ENCODE data around the gene RAB21.

DNA sequence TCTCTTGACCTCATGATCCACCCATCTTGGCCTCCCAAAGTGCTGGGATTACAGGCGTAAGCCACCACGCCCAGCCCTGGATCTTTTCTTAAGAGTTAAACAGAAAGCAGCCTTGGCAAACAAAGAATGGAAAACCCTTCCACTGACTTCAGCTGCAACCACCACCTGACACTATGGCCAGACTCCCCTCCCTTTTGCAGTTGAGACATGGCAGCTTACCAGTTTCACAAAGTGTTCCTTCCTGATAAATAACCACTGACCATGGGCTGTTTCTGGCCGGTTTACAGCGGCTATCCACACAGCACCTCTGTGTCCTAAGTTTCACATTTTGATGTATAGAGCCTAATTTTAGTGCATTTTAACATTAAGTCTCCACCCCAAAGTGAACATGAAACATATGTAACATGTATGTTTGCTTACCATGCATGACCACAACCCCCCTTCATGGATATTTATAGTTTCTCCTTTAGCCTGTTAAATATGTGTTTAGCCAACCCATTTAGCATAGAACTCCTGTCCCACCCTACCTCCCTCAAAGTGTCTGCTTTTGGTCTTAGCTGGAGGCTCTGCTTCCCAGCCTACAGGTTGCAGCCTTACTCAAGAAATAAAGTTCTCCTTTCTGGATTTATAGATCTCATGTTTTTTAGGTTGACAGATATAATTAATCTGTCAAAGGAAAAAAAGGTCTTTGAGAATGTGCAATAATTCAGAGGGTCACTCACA lies 32.7 kb upstream of the RAB21 start:
- TF ChIP-seq RAD21 (IDR thresholded peaks at IDR 0.05; ENCODE audit: low read depth) = no peak
- TF ChIP-seq, protein P1, sequence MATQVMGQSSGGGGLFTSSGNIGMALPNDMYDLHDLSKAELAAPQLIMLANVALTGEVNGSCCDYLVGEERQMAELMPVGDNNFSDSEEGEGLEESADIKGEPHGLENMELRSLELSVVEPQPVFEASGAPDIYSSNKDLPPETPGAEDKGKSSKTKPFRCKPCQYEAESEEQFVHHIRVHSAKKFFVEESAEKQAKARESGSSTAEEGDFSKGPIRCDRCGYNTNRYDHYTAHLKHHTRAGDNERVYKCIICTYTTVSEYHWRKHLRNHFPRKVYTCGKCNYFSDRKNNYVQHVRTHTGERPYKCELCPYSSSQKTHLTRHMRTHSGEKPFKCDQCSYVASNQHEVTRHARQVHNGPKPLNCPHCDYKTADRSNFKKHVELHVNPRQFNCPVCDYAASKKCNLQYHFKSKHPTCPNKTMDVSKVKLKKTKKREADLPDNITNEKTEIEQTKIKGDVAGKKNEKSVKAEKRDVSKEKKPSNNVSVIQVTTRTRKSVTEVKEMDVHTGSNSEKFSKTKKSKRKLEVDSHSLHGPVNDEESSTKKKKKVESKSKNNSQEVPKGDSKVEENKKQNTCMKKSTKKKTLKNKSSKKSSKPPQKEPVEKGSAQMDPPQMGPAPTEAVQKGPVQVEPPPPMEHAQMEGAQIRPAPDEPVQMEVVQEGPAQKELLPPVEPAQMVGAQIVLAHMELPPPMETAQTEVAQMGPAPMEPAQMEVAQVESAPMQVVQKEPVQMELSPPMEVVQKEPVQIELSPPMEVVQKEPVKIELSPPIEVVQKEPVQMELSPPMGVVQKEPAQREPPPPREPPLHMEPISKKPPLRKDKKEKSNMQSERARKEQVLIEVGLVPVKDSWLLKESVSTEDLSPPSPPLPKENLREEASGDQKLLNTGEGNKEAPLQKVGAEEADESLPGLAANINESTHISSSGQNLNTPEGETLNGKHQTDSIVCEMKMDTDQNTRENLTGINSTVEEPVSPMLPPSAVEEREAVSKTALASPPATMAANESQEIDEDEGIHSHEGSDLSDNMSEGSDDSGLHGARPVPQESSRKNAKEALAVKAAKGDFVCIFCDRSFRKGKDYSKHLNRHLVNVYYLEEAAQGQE (IDR thresholded peaks at IDR 0.05; ENCODE audit: low read depth) = no peak
- no peak for TF ChIP-seq TAF1 (IDR thresholded peaks at IDR 0.05; ENCODE audit: low read depth)
- TF ChIP-seq, protein P2, sequence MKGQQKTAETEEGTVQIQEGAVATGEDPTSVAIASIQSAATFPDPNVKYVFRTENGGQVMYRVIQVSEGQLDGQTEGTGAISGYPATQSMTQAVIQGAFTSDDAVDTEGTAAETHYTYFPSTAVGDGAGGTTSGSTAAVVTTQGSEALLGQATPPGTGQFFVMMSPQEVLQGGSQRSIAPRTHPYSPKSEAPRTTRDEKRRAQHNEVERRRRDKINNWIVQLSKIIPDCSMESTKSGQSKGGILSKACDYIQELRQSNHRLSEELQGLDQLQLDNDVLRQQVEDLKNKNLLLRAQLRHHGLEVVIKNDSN (IDR thresholded peaks at IDR 0.05) = no peak
- TF ChIP-seq EP300 (IDR thresholded peaks at IDR 0.05; ENCODE audit: borderline replicate concordance) = no peak
- no peak for TF ChIP-seq CEBPB (IDR thresholded peaks at IDR 0.05)
- TF ChIP-seq, protein P3, sequence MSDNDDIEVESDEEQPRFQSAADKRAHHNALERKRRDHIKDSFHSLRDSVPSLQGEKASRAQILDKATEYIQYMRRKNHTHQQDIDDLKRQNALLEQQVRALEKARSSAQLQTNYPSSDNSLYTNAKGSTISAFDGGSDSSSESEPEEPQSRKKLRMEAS (IDR thresholded peaks at IDR 0.05) = no peak

All from Ishikawa (cell line).